HG02759 (cell line): ENCODE data around the gene IFNL3.

ENCODE experiments used
- ATAC-seq: cut with Tn5 transposase; IDR thresholded peaks from one replicate; pipeline ENCODE4 v1.9.1; 2021; ENCODE audit warnings: mild to moderate bottlenecking, moderate library complexity; ENCODE audit not compliant: unreplicated experiment

Gene IFNL3

GRCh38 chr19:39194832-39195542, 49.8 kb downstream of the IFNL3 start:
- ATAC-seq: no peak

- no peak for ATAC-seq
These were observed 51.0 kb downstream of the IFNL3 start for GRCh38 chr19:39193803-39194202.
